ENCODE measurements around the gene MEP1A.

GRCh38 chr6:46773201-46773855 lies 19.9 kb upstream of the MEP1A start:
- TF ChIP-seq ZBTB42 (CRISPR knock-in tag; IDR thresholded peaks at IDR 0.05) = no peak
- no peak for TF ChIP-seq KDM5A (IDR thresholded peaks at IDR 0.05; ENCODE audit: borderline replicate concordance, low read length)
- no peak for TF ChIP-seq HMGXB4 (CRISPR knock-in tag; IDR thresholded peaks at IDR 0.05; ENCODE audit: borderline replicate concordance in 1 of 2, low read depth in 1 of 2)
- TF ChIP-seq KLF9 (CRISPR knock-in tag; IDR thresholded peaks at IDR 0.05; ENCODE audit: low read depth) = no peak
- no peak for TF ChIP-seq NBN (conservative IDR thresholded peaks at IDR 0.05)
- TF ChIP-seq ZNF570 (CRISPR knock-in tag; IDR thresholded peaks at IDR 0.05; ENCODE audit: borderline replicate concordance) = no peak
- no peak for TF ChIP-seq EZH2 (conservative IDR thresholded peaks at IDR 0.05; ENCODE audit: low read depth, low read length)

Measured in HepG2 (cell line).